Superior temporal gyrus (tissue), 1 donor: ENCODE results near the gene SCPEP1.
A peak's percentile ranks its signal among the peaks of the same experiment; 100 is the strongest.

Experiments used
- DNase-seq: peaks from one replicate; pipeline ENCODE4 v3.0.0-alpha.2; 2016; ENCODE audit errors: extremely low spot score

SCPEP1 gene

GRCh38 chr17:57040571-57040970, 62.6 kb downstream of the SCPEP1 start:
- no peak for DNase-seq

GRCh38 chr17:57043276-57043675, 65.3 kb downstream of the SCPEP1 start:
- DNase-seq, result no peak

- DNase-seq, result no peak
Measured at GRCh38 chr17:57044976-57045867, 67.3 kb downstream of the SCPEP1 start.

GRCh38 chr17:57045868-57046704, 68.2 kb downstream of the SCPEP1 start:
- no peak for DNase-seq

GRCh38 chr17:57046749-57047148, 68.8 kb downstream of the SCPEP1 start:
- DNase-seq, result no peak

GRCh38 chr17:57048096-57048495, 70.2 kb downstream of the SCPEP1 start:
- no peak for DNase-seq

GRCh38 chr17:57050306-57050705, 72.4 kb downstream of the SCPEP1 start:
- DNase-seq, result no peak

- DNase-seq, result peak; percentile 40
Measured at GRCh38 chr17:57051886-57052361, 74.0 kb downstream of the SCPEP1 start.
